ENCODE measurements around the gene RBM20. TPM values are rescaled to one million over a fixed set of nuclear protein-coding genes. Genes with fewer than 3 reads are reported as not detected.
"Not testable (repeated sequence)": the region's sequence is repeated elsewhere in the genome, so short reads cannot be mapped to it uniquely, and the experiment has no call there.

The RBM20 gene
- total RNA-seq, 1 experiment from 2014 or later, result not detected

DNA sequence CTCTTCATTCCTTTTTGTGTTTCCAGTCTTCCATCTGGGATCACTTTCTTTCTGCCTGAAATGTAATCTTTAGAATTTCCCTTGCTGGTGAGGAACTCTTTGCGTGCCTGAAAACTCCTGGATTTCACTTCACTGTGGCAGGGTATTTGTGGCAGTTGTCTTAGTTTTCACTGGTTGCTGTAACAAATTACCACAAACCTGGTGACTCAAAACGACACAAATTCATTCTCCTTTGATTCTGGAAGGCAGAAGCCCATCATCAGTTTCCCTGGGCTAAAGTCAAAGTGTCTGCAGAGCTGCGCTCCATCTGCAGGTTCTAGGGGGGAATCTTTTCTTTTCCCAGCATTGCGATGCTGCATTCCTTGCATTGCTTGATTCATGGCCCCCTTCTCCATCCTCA lies 109.3 kb downstream of the RBM20 start:
- H3K27me3 ChIP-seq, result no peaks in the 10 kb centered on the region
- DNase-seq, result no peak
- H3K9me3 ChIP-seq, result no peaks in the 10 kb centered on the region
- H3K36me3 ChIP-seq, result no peaks in the 10 kb centered on the region
- H3K4me3 ChIP-seq, result no peak overlapping the region

DNA sequence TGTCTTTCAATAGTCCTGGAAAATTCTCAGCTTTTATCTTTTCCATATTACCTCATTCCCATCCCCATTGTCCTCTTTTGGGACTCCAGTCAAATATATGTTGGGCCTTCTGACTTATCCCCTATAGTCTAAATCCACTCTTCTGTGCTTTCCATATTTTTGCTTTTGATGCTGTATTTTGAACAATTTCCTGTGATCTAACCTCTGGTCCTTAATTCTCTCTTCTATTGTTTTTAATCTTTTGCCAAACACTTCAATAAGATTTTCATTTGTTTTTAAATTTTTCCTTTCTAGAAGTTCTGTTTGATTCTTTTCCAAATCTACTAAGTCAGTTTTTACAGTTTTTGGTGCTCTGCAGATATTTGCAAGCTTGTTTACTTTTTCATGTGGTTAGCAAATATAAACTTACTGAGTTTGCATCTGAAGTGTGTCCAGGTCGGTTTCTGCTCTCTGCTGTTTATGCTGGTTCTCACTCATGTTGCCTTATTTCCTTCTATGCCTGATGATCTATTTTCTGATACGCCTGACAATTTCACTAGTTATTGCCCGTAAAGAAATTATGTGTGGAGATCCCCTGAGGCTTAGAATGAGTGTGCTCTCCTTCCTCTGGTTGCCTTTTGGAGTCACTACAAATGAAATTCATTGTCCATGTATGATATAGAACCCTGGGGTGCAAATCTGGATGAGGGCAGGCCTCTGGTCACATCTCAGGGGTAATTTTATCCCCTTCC lies 110.4 kb downstream of the RBM20 start:
- Histone ChIP-seq H3K9me3 (no peaks in the 10 kb centered on the region), H3K27me3 (no peaks in the 10 kb centered on the region), H3K4me3 (no peak overlapping the region), H3K36me3 (no peaks in the 10 kb centered on the region)
- DNase-seq, result no peak

DNA sequence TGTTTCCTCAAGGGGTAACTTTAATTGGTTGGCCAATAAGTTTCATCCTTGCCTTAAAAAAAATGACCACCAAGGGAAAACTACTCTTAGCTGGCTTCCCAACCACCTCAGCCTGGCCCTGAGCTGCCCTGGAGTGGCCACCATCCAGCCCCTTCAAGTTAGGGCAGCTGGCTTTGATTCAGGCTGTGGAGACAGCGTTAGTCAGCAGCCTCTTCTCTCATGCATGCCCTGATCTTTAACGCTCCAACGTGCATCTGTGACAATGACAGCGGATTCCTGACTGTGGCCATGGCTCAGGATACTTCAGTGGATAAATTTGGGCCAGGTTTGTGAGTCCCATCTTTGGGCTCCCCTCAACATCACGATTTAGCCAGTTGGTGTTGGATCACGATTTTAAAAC lies 111.6 kb downstream of the RBM20 start:
- Histone ChIP-seq H3K4me3 (no peak overlapping the region), H3K9me3 (no peaks in the 10 kb centered on the region), H3K27me3 (no peaks in the 10 kb centered on the region), H3K36me3 (no peaks in the 10 kb centered on the region)
- no peak for DNase-seq

DNA sequence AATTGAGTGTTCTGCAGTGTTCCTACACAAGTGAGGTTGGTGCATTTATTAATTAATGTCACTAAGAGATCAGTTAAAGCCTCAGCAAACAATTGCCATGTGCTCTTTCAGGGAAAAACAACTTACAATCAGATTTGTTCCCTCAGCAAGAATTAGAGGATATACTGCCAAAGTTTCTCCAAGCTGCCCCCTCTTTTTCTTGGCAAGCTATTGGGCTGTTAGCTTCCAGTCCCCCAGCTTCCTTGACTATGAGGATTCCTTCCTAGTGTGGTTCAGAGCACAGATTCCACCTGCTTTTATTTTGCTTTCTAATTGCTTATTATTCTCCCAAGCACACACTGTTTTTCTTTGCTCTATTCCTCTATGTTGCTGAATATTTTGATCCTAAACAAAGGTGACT lies 112.7 kb downstream of the RBM20 start:
- no peak for DNase-seq
- no peaks in the 10 kb centered on the region for H3K9me3 ChIP-seq

DNA sequence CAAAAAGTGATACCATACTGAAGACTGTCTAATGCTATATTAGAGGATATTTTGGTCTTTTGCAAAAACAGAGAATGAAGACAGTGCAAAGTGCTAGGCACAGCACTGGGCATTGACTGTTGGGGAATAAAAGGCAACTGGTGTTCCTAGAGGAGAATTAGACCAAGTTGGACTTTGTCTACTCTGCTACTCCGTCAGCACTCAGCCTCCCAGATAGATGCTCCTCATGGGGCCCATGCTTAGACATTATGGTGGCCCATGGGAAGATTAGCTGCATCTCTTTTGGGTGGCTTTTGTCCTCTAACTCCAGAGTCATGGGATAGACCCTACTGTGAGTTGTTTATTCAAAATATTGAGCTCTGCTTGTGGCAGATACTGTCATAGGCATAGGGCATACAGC lies 113.5 kb downstream of the RBM20 start:
- no peak for DNase-seq
- Histone ChIP-seq H3K9me3 (no peaks in the 10 kb centered on the region), H3K4me3 (no peak overlapping the region), H3K36me3 (no peaks in the 10 kb centered on the region), H3K27me3 (no peaks in the 10 kb centered on the region)

More for the DNA sequence above, 112.7 kb downstream of the RBM20 start:
- Histone ChIP-seq H3K4me3 (no peak overlapping the region), H3K27me3 (no peaks in the 10 kb centered on the region), H3K36me3 (no peaks in the 10 kb centered on the region)

DNA sequence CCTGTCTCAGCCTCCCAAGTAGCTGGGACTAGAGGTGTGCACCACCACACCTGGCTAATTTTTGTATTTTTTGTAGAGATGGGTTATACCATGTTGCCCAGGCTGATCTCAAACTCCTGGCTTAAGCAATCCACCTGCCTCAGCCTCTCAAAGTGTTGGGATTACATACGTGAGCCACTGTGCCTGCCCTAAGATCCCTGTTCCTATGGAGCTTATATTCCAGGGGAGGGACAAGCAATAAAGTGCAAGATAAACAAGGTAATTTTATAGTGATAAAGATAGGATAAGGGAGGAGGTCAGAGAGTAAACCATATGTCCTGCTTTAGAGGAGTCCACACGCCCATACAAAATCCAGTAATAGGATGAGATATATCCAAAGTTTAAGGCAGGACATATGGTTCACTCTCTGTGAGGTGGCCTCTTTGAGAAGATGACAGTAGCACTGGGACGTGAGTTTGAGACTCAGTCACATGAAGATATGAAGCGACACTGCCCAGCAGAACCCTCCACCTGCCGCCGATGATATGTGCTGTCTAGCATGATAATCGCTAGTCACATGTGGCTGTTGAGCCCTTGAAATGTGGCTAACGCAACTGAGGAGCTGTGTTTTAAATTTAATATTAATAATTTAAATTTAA lies 114.1 kb downstream of the RBM20 start:
- Histone ChIP-seq H3K9me3 (no peaks in the 10 kb centered on the region), H3K4me3 (no peak overlapping the region), H3K36me3 (no peaks in the 10 kb centered on the region), H3K27me3 (no peaks in the 10 kb centered on the region)
- DNase-seq, result no peak

DNA sequence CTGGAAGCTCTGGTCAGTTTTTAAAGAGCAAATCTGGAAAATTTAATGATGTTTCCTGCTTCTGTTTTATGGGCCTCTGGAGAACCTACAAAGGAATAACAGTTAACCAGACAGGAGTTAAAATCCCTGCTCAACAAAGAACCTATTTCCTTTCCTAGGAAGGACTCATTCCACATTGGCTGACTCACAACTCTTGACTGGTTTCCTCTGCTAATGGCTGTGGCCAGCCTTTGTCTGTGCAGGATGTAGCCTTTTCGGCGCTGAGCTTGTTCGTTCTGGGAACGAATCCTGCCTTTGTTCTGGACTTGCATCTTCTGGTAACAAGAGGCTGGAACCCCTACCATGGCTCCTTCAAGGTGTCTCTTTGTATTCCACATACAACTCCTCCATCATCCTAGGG lies 114.8 kb downstream of the RBM20 start:
- Histone ChIP-seq H3K4me3 (no peak overlapping the region), H3K27me3 (no peaks in the 10 kb centered on the region), H3K36me3 (no peaks in the 10 kb centered on the region), H3K9me3 (no peaks in the 10 kb centered on the region)
- DNase-seq, result peak; percentile 60

DNA sequence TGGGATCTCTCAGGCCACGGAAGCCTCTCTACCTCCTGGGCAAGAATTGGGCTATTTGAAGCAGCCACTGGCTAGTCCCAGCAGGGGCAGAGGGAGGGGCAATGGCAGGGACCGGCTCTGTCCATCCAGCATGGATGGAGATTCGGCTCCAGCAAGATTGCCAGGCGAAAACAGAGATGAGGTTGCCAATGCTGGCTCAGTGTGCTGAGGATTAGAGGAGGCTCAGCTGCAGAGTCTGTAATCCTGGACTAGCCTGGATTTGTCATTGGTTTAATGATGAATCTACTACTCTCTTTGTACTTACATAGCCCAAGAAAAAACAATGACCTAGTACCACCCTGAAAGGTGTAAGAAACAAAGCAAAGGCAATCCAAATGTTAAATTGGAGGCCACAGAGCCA lies 115.4 kb downstream of the RBM20 start:
- peak; percentile 64 for DNase-seq
- no peaks in the 10 kb centered on the region for H3K9me3 ChIP-seq
- no peak overlapping the region for H3K4me3 ChIP-seq
- no peaks in the 10 kb centered on the region for H3K27me3 ChIP-seq
- H3K36me3 ChIP-seq, result no peaks in the 10 kb centered on the region

DNA sequence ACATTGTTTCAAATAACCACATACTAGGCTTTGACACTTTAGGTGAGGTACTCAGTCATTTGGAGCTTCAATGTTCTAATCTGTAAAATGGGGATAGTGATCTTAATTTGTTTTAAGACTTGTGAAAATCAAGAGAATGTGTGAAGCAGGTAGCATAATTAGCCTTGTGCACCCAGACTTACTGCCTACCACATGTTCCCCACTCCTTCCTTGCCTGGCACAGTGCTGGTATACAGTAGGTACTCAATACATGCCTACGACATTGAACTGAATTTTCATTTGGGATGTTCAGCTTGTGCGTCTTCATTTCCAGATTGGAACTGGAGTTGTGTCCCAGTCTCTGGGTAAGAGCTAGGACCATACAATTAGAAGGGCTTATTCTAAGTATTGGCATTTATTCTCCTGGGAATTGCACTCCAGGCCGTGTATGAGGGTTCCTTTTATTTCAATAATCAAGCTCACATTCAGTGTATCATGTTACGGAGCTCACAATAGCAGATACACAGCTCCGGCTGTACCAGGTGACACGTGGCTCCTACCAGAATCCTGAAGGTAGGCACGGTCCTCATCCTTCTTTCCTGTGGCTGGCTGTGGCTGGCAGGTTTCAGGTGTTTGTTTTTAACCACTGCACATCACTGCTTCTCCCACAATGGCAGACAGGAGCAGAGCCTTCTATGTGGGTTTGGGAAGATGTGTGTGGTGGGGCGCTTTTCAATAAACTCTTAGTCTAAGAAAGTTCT lies 118.1 kb downstream of the RBM20 start:
- no peak for DNase-seq
- Histone ChIP-seq H3K4me3 (no peak overlapping the region), H3K9me3 (no peaks in the 10 kb centered on the region), H3K36me3 (no peaks in the 10 kb centered on the region), H3K27me3 (no peaks in the 10 kb centered on the region)

DNA sequence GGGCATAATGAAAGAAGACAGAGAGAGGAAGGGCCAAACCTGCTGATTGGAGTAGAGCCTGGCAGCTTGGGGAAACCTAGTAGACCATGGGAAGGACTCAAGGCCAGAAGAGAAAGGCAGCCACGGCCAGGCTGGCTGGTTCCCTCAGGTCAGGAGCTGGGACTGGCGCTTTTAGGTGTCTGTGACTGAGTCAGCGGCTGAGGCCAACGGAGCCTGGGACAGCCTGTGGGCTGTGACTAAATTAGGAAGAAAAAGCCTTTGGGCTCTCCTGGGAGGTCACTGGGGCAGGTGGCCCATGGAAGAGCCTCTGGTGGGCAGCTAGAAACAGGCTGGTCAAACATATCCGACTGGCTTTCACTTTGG lies 118.7 kb downstream of the RBM20 start:
- DNase-seq, result no peak
- H3K4me3 ChIP-seq, result no peak overlapping the region
- H3K36me3 ChIP-seq, result no peaks in the 10 kb centered on the region
- H3K27me3 ChIP-seq, result no peaks in the 10 kb centered on the region
- no peaks in the 10 kb centered on the region for H3K9me3 ChIP-seq

DNA sequence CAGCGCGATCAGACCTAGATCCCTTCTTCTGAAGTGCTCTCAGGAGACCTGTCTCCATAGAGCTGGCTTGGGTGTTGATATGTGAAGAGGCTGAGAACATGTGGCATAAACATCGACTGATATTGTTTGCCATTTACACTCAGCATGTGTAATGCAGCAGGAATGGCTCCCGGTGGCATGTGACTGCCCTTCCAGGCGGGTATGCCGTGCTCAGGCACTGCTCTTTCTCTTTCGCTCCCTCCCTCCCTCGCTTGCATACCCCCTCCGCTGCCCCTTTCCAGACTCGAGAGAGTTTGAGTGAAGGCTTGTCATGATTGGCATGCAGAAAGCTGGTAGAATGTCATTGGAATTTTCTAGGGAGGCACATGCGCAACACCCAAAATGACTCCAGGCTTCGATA lies 120.2 kb downstream of the RBM20 start:
- Histone ChIP-seq H3K36me3 (no peaks in the 10 kb centered on the region), H3K4me3 (no peak overlapping the region), H3K9me3 (no peaks in the 10 kb centered on the region), H3K27me3 (no peaks in the 10 kb centered on the region)
- DNase-seq, result no peak

DNA sequence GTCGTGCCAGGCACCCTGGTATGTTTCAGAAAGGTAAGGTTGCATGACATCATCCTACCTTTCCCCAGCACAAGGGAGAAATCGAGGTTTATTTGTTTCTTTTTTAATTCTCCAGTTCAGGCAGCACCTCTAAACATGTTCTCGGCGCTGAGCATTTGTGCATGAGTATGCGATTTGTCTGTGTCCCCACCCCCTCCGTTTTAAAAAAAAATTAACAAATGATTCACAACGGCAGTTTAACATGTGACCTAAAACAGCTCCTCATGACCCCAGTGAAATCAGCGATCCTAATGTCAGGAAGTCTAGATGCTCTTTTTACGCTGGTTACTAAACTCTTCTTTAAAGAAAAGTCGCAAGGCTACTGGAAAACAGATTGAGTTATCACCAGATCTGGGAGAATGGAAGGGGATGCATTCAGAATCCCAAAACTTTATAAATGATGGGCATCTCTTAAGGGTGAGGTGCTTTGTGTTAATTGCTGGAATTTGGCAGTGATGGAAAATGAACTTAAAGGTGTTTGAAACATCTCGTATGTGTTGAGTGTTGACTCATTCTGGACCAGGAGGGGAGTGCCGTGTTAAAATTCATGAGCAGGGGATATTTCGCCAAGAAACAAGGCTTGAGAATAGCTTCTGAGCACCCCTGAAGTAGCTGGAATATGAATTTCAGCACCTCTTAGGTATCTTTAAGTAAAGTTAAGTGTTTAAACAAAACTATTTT lies 120.8 kb downstream of the RBM20 start:
- no peaks in the 10 kb centered on the region for H3K9me3 ChIP-seq
- H3K27me3 ChIP-seq, result no peaks in the 10 kb centered on the region
- no peak overlapping the region for H3K4me3 ChIP-seq
- DNase-seq, result no peak
- H3K36me3 ChIP-seq, result no peaks in the 10 kb centered on the region

DNA sequence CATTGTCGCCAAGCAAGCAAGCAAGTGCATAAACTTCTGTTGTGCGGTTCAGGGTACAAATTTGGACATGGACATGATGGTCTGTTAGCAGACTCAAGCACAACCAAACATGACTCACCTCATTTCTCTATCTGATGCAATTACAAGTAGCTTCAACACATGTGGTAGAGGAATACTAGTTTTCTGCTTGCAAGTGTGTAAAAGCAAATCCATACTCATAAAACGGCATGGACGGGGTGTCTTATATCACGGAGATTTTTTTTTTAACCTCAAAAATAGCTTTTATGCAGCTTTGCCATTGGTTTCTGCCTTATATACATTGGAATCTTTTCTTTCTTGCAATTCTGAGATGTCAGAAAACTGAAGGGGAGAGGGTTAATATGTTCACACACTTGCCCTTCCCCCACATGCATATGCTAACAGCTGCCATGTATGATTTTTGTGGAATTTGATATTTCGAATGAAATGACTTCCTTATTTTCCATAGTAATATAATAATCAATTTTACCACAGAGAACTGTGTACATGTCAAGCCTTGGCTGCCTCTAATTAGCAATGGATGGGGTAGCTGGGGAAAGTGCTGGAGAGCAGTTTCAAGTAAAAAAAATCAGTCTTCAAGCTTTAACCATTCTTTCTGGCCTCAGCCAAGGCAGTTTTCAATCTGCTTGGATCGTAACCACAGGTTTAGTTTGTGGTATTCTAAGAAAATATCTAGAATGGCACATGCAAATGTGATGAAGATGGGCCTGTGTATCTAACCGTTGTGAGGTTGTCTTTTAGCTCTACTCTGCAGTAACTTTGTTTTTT lies 121.6 kb downstream of the RBM20 start:
- no peak overlapping the region for H3K4me3 ChIP-seq
- no peaks in the 10 kb centered on the region for H3K27me3 ChIP-seq
- no peaks in the 10 kb centered on the region for H3K36me3 ChIP-seq
- H3K9me3 ChIP-seq, result no peaks in the 10 kb centered on the region
- DNase-seq, result no peak

DNA sequence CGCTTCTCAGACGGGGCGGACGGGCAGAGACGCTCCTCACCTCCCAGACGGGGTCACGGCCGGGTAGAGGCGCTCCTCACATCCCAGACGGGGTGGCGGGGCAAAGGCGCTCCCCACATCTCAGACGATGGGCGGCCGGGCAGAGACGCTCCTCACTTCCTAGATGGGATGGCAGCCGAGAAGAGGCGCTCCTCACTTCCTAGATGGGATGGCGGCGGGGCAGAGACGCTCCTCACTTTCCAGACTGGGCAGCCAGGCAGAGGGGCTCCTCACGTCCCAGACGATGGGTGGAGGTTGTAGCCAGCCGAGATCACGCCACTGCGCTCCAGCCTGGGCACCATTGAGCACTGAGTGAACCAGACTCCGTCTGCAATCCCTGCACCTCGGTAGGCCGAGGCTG lies 123.5 kb downstream of the RBM20 start:
- not testable (repeated sequence) for H3K9me3 ChIP-seq

DNA sequence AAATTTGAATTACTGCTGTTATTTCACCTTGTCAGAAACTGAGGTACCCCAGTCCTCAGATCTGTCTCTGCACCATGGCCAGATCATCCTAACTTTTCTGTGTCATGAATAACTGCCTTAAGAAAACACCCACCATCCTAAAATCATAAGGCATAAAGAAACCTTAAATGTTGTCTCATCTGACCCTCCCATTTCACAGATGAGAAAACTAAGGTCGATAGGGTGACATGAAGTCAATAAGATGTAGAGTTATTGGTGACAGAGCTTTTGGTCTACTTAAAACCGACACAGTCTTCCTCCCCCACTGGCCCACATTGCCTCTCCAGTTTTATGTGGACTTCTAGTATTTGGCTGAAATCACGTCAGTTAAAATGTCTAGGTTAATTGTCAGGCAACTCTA lies 126.1 kb downstream of the RBM20 start:
- no peaks in the 10 kb centered on the region for H3K27me3 ChIP-seq
- no peak overlapping the region for H3K4me3 ChIP-seq
- H3K9me3 ChIP-seq, result no peaks in the 10 kb centered on the region
- DNase-seq, result no peak
- no peaks in the 10 kb centered on the region for H3K36me3 ChIP-seq

More for the DNA sequence above, 123.5 kb downstream of the RBM20 start:
- H3K4me3 ChIP-seq, H3K36me3 ChIP-seq, H3K27me3 ChIP-seq, DNase-seq: not testable (repeated sequence)

DNA sequence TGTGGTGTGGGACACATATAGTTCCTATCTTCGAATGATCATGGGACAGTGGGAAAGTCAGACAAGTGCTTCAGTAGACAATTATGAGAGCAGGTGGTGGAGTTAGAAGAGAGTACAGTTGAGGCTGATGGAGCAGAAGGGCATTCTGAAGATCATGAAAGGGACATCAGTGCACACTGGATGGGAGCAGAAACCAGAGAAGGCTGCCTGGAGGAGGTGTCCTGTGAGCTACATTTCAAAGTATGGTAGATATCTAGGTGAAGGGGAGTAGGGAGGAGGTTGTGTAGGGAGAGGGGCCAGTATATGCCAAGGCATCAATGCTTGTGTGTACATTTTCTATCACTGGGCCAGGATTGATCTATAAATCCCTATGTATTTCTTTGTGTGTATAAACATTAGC lies 127.3 kb downstream of the RBM20 start:
- no peak for DNase-seq
- Histone ChIP-seq H3K36me3 (no peaks in the 10 kb centered on the region), H3K27me3 (no peaks in the 10 kb centered on the region), H3K9me3 (no peaks in the 10 kb centered on the region), H3K4me3 (no peak overlapping the region)

Measured in MG63 (cell line).